PC-3 (cell line): ENCODE measurements around the gene MCTP2. TPM values are rescaled to one million over a fixed set of nuclear protein-coding genes. Genes with fewer than 3 reads are reported as not detected.

Experiments
- ATAC-seq: fragments of 200-7000 bp; cut with Tn5 transposase; 2 replicates; pipeline ENCODE4 v1.9.1; 2020; ENCODE audit warnings: mild to moderate bottlenecking, moderate library complexity
- BruUV-seq: library from RNA; stranded (reverse); fragments of 400-500 nt; replicated peaks from 2 replicates; lab custom pipeline; 2021; lab: Mats Ljungman, UMichigan
- CTCF ChIA-PET: fragments of 300-600 bp; sonication (Branson Sonifier 250); formaldehyde crosslinking; loops from one replicate; lab custom pipeline; 2022; ENCODE audit warnings: antibody characterized with exemption; lab: Charles Lee
- POLR2A ChIA-PET: fragments of 300-600 bp; sonication (Branson Sonifier 250); formaldehyde crosslinking; loops from one replicate; lab custom pipeline; 2022; ENCODE audit warnings: antibody characterized with exemption; ENCODE audit not compliant: unreplicated experiment; lab: Charles Lee
- DNase-seq: peaks from one replicate; pipeline ENCODE4 v3.0.0-alpha.2; 2015
- H2AFZ ChIP-seq: fragments of 300-600 bp; sonication (generic); 2 replicates; pipeline ENCODE4 v1.6.0; 2016; ENCODE audit warnings: antibody characterized with exemption, low read length
- H3F3A ChIP-seq: fragments of 300-600 bp; sonication (generic); one replicate; pipeline ENCODE4 v1.6.0; 2017; ENCODE audit warnings: antibody characterized with exemption, low read length, control low read depth, mild to moderate bottlenecking; ENCODE audit not compliant: unreplicated experiment
- H3K27ac ChIP-seq: fragments of 300-600 bp; sonication (generic); 2 replicates; pipeline ENCODE4 v1.5.1; 2016; ENCODE audit warnings: mild to moderate bottlenecking, low read length
- H3K27me3 ChIP-seq: fragments of 300-600 bp; sonication (generic); 2 replicates; pipeline ENCODE4 v1.6.1; 2016; ENCODE audit warnings: low read length, mixed read lengths
- H3K36me3 ChIP-seq: fragments of 300-600 bp; sonication (generic); 2 replicates; pipeline ENCODE4 v1.6.1; 2016; ENCODE audit warnings: low read depth, mixed run types, low read length, mixed read lengths
- H3K4me1 ChIP-seq: fragments of 300-600 bp; sonication (generic); 2 replicates; pipeline ENCODE4 v1.5.1; 2016; ENCODE audit warnings: low read length; ENCODE audit not compliant: insufficient read depth
- H3K4me2 ChIP-seq: fragments of 300-600 bp; sonication (generic); 2 replicates; pipeline ENCODE4 v1.6.0; 2016; ENCODE audit warnings: low read length
- H3K4me3 ChIP-seq: fragments of 300-600 bp; sonication (generic); 2 replicates; pipeline ENCODE4 v1.5.1; 2016; ENCODE audit warnings: mild to moderate bottlenecking, low read length, mixed read lengths
- H3K79me2 ChIP-seq: fragments of 300-600 bp; sonication (generic); 2 replicates; pipeline ENCODE4 v1.6.1; 2017; ENCODE audit warnings: low read length, mixed read lengths
- H3K9ac ChIP-seq: fragments of 300-600 bp; sonication (generic); 2 replicates; pipeline ENCODE4 v1.6.0; 2016; ENCODE audit warnings: mild to moderate bottlenecking, low read length
- H3K9me2 ChIP-seq: fragments of 300-600 bp; sonication (generic); replicated peaks from 2 replicates; pipeline ENCODE4 v1.6.1; 2016; ENCODE audit warnings: mixed run types, low read length, mixed read lengths
- H3K9me3 ChIP-seq: fragments of 300-600 bp; sonication (generic); 2 replicates; pipeline ENCODE4 v1.6.1; 2016; ENCODE audit warnings: low read length, mixed read lengths
- H4K20me1 ChIP-seq: fragments of 300-600 bp; sonication (generic); 2 replicates; pipeline ENCODE4 v1.6.1; 2016; ENCODE audit warnings: low read length, mixed read lengths
- CTCF ChIP-seq: fragments of 300-600 bp; sonication (generic); conservative IDR thresholded peaks from 2 replicates; pipeline ENCODE4 v1.5.1; 2017; ENCODE audit warnings: antibody characterized with exemption, low read depth, mild to moderate bottlenecking, low read length
- EZH2 ChIP-seq: fragments of 300-600 bp; sonication (generic); IDR thresholded peaks from one replicate; pipeline ENCODE4 v1.6.1; 2017; ENCODE audit warnings: antibody characterized with exemption, mild to moderate bottlenecking, low read length; ENCODE audit not compliant: unreplicated experiment
- EZH2phosphoT487 ChIP-seq: fragments of 300-600 bp; sonication (generic); IDR thresholded peaks from 2 replicates; pipeline ENCODE4 v1.6.1; 2018; ENCODE audit warnings: mild to moderate bottlenecking, antibody characterized with exemption, low read length, borderline replicate concordance
- intact Hi-C: fragments of 100-400 bp; cut with micrococcal nuclease; formaldehyde crosslinking; loops from 2 replicates; pipeline ENCODE4 v1.9.0; 2023
- total RNA-seq: library from RNA; depleted of rRNA; stranded (reverse); fragments of >200 nt; gene quantifications from 2 replicates; pipeline ENCODE4 v1.2.3, GENCODE V29; 2014

MCTP2 gene
- total RNA-seq, 1 experiment from 2014 or later, result 6.2 TPM

DNA sequence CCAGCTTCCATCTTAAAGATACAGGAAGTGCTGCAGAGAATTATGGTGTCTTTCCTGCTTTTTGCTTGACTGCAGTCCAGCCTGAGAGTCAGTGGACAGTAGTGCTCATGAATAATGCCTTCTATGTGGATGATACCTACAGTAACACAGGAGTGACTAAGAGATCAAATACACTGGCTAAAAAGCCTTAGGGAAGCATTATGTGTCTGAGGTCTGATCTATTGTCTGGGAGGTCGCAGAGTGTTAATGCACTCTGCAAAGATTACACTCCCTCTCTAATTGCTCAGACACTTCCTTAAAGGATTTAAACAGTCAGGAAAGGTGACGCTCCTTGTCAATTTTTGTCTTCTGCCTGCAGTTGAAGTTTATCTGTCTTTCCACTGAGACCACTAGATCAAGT is 183.6 kb downstream of the MCTP2 start:
- Histone ChIP-seq H3K9me2 (no peaks in the 10 kb centered on the region), H3K27ac (no peak overlapping the region), H3K4me3 (no peak overlapping the region), H3K9ac (no peak overlapping the region), H2AFZ (no peak overlapping the region), H3F3A (no peaks in the 10 kb centered on the region), H4K20me1 (no peaks in the 10 kb centered on the region), H3K9me3 (no peaks in the 10 kb centered on the region), H3K27me3 (no peaks in the 10 kb centered on the region), H3K4me2 (no peak overlapping the region), H3K36me3 (no peaks in the 10 kb centered on the region), H3K4me1 (no peaks in the 10 kb centered on the region), H3K79me2 (no peaks in the 10 kb centered on the region)
- intact Hi-C loops, result no loop called here
- DNase-seq (peak; percentile 18), ATAC-seq (no peak)
- ChIA-PET POLR2A (no interaction called here), CTCF (no interaction called here)
- TF ChIP-seq CTCF (no peak), EZH2 (no peak), EZH2phosphoT487 (no peak)
- BruUV-seq, result no TSS peak

- ChIA-PET POLR2A (no interaction called here), CTCF (no interaction called here)
- no peak for ATAC-seq
- H3K4me2 ChIP-seq, result no peak overlapping the region
- H2AFZ ChIP-seq, result no peak overlapping the region
- DNase-seq, result no peak
- BruUV-seq, result no TSS peak
- no peaks in the 10 kb centered on the region for H3K4me1 ChIP-seq
- H3K9me2 ChIP-seq, result no peaks in the 10 kb centered on the region
- no peaks in the 10 kb centered on the region for H3K36me3 ChIP-seq
- intact Hi-C loops, result no loop called here
- no peaks in the 10 kb centered on the region for H3K79me2 ChIP-seq
- TF ChIP-seq EZH2 (no peak), EZH2phosphoT487 (no peak), CTCF (no peak)
- H4K20me1 ChIP-seq, result no peaks in the 10 kb centered on the region
- no peaks in the 10 kb centered on the region for H3K9me3 ChIP-seq
- no peak overlapping the region for H3K4me3 ChIP-seq
- H3K27ac ChIP-seq, result no peak overlapping the region
- no peaks in the 10 kb centered on the region for H3F3A ChIP-seq
- no peak overlapping the region for H3K9ac ChIP-seq
- no peaks in the 10 kb centered on the region for H3K27me3 ChIP-seq
These were observed 184.9 kb downstream of the MCTP2 start for GRCh38 chr15:94416267-94416666.

- Histone ChIP-seq H3K27ac (no peak overlapping the region), H3K79me2 (no peaks in the 10 kb centered on the region), H3F3A (no peaks in the 10 kb centered on the region), H3K9me2 (no peaks in the 10 kb centered on the region), H3K9ac (no peak overlapping the region), H3K9me3 (no peaks in the 10 kb centered on the region), H3K4me2 (no peak overlapping the region), H3K4me1 (no peaks in the 10 kb centered on the region), H3K36me3 (no peaks in the 10 kb centered on the region), H4K20me1 (no peaks in the 10 kb centered on the region), H3K27me3 (no peaks in the 10 kb centered on the region), H3K4me3 (no peak overlapping the region), H2AFZ (no peak overlapping the region)
- POLR2A ChIA-PET, result no interaction called here
- TF ChIP-seq EZH2, result no peak
- no peak for TF ChIP-seq CTCF
- TF ChIP-seq EZH2phosphoT487, result no peak
- CTCF ChIA-PET, result no interaction called here
- BruUV-seq, result no TSS peak
- no peak for DNase-seq
- intact Hi-C loops, result no loop called here
- ATAC-seq, result no peak
These were observed 185.5 kb downstream of the MCTP2 start for GRCh38 chr15:94416820-94417219.
